GM12873 (cell line): Measurements from ENCODE around the gene DYNC2H1.

Experiments used
- TF ChIP-seq, protein P1 (sequence below): IDR thresholded peaks from 2 replicates; pipeline ENCODE4 v1.5.1; 2012; ENCODE audit warnings: low read depth, mild to moderate bottlenecking, moderate library complexity, low read length, control low read depth; ENCODE audit not compliant: insufficient read depth; ENCODE audit errors: missing control alignments

The DYNC2H1 gene

DNA sequence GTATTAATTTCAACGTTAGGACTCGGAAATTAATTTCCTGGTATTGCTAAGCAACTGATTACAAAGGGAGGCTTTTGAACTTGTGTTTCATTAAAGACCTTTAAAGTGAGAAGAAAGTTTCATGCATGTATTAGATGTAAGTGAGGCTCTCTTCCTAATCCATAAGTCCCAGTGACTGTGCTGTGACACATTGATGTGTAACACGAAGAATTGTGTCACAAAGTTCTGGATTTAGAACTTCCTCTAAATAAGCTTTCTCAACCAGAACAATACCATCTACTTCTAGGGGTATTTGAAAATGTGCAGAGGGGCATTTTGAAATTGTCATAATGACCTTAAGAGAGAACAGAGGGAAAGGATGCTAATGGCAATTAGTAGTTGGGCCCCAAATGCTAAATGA, 31.7 kb upstream of the DYNC2H1 start:
- TF ChIP-seq, protein P1, sequence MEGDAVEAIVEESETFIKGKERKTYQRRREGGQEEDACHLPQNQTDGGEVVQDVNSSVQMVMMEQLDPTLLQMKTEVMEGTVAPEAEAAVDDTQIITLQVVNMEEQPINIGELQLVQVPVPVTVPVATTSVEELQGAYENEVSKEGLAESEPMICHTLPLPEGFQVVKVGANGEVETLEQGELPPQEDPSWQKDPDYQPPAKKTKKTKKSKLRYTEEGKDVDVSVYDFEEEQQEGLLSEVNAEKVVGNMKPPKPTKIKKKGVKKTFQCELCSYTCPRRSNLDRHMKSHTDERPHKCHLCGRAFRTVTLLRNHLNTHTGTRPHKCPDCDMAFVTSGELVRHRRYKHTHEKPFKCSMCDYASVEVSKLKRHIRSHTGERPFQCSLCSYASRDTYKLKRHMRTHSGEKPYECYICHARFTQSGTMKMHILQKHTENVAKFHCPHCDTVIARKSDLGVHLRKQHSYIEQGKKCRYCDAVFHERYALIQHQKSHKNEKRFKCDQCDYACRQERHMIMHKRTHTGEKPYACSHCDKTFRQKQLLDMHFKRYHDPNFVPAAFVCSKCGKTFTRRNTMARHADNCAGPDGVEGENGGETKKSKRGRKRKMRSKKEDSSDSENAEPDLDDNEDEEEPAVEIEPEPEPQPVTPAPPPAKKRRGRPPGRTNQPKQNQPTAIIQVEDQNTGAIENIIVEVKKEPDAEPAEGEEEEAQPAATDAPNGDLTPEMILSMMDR: no peak

DNA sequence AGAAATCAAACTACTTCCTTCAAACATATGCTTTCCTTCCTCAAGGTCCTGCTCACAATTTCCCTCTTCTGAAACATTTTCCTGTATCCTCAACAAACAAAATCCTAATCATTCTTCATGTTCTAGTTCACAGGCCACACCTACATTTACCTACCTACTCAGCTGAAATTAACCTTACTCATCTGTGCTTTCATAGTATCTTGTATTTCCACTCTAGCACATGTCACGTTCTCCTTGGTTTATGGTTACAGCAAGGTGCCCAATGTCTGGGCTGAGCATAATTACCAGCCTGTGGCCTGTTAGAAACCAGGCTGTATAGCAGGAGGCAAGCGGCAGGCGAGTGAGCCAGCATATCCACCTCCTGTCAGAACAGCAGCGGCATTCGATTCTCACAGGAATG, 30.5 kb upstream of the DYNC2H1 start:
- TF ChIP-seq, protein P1: no peak

DNA sequence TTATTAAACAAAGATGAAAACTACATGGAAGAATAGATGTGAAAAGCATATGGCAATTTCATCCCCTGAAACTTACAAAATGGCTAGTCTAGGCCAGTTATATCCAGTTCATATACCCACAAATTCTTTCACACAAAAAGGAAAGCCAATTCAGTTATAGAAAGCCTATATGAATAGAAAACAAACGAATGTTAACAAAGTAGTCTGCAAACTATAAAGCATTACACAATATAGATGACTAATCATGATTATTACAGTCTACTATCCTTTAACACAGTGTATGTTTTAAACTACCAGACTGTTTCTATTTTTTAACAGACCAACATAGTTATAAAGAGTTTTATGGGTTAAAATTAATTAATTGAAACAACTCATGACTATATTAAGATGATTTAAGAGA, 29.4 kb upstream of the DYNC2H1 start:
- TF ChIP-seq, protein P1: no peak

DNA sequence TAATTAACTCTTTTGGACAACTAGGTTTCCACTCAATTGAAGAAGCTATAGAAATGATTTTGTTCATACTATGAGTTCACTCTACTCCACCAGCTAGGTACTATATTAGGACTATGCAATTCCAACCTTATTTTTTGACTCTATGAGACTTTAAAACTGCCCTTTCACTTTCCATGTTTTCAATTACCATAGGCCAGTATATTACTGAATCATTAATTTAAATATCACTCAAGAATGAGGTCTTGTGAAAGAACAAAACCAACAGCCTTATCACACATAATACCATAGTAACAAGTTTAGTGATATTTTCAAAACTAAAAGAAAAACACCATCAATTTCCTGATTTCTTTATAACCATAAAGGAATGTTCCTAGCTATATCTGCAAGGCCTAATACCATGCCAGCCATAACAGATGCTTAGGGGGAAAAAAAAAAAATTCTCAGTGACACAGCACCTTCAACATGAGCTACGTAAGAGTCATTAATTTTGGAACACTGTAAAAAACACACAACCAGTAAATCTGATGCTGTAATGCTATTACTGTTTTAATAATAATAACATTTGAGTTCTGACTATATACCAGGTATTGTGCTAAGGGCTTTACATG, 23.4 kb upstream of the DYNC2H1 start:
- TF ChIP-seq, protein P1: no peak

DNA sequence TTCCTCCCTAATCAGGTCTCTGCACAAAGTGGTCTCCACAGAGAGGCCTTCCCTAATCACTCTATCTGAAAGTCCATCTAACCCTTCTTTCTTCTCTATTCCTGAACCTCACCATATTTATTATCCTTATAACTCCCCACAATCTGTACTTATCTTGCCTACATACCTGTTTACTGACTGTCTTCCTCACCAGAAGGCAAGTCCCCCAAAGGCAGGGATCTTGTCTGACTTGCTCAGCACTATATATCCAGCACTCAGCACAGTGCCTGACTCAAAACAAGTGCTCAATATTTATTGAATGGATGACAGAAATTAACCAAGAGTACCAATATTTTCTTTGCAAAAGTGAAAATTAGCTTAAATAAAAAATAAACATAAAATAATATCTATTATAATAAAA, 22.8 kb upstream of the DYNC2H1 start:
- TF ChIP-seq, protein P1: no peak

DNA sequence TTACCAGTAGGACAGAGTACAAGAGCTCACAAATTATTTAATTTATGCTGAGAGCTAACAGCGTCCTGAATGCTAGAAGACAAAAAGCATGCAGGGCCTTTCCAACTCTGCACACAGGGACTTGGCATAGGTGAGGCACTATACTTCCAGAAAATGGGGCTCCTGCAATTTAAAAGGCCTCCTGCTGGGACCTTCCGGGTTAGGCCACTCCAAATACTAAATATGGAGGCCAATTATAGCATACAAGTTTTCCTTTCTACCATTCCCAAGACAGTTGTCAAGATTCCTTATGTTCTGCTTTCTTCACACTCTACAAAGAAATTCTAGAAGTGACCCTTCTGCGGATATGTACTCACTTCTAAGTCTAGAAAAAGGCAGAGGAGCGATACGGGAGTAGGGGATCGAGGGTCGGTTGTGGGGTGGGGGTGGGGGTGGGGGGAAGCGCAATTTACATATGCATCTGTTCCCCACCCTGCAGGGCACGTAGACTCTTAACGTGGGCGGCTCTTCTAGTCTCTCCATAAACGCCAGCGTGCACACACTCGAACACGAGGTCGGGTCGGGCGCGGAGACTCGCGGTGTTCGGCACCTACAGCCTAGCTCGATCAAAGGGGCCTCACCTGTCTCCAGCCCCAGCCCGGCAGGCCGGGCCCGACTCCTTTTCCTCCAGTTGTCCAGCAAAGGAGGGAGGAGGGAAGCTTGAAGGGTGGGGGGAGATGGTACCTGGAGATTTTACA, 18.0 kb upstream of the DYNC2H1 start:
- TF ChIP-seq, protein P1: no peak

DNA sequence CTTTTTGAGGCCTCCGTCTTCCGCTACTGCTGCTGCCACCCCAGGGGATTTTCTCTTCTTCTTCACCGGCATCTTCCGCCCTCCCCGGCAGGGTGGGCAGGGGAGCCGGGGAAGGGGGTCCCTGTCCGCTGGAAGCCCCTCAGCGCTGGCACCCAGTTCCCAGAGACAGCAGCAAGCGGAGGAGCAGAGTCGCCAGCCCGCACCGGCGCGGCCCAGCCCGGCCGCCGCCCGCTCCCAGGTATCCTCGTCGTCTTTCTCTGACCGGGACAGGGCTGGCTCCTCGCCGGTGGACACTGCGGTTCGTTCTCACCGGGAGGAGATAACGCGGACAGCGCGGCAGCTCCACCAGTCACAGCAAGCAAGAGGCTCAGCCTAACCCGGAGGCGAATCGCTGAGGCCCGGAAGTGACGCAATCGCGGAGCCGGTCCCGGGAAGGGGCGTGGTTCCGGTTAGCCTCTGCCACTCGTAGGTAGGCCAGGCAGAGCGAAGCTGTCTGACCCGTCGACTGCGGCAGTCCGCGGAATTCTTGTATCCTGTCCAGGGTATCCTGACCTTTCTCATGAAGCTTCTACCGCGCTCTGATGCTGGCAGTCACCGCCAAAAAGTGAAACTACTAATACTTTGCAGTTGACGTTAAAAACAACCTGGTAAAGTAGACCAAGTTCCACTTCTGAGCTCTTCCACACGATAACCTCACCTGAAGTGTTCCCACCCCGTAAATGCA, 17.3 kb upstream of the DYNC2H1 start, which contains the start of gene DCUN1D5:
DCUN1D5 (minus strand) TSS at position 360 of the 724 bp plus-strand sequence; CDS start at position 72, 288 bp downstream.
- TF ChIP-seq, protein P1: no peak
